Ascending aorta (tissue), 2 donors: ENCODE results near the gene ITGA4. TPM values are rescaled to one million over a fixed set of nuclear protein-coding genes. Genes with fewer than 3 reads are reported as not detected.

Experiments used
- DNase-seq, 2 donors: peaks; one replicate each; pipeline ENCODE4 v3.0.0-alpha.2; 2019; ENCODE audit warnings: low spot score in 2 of 2
- H3K27ac ChIP-seq, 2 donors: fragments of 200-600 bp; sonication (generic); one replicate each; pipeline ENCODE4 v1.5.1; 2016 to 2017; ENCODE audit warnings: mild to moderate bottlenecking in 1 of 2
- H3K27me3 ChIP-seq: fragments of 200-600 bp; sonication (generic); one replicate; pipeline ENCODE4 v1.5.1; 2017
- H3K36me3 ChIP-seq, 2 donors: fragments of 200-600 bp; sonication (generic); one replicate each; pipeline ENCODE4 v1.5.1; 2016
- H3K4me1 ChIP-seq, 2 donors: fragments of 200-600 bp; sonication (generic); one replicate each; pipeline ENCODE4 v1.5.1; 2016 to 2017; ENCODE audit warnings: mild to moderate bottlenecking in 1 of 2
- H3K4me3 ChIP-seq, 2 donors: fragments of 200-600 bp; sonication (generic); one replicate each; pipeline ENCODE4 v1.5.1; 2016 to 2017; ENCODE audit warnings: mild to moderate bottlenecking in 1 of 2
- H3K9me3 ChIP-seq, 2 donors: fragments of 200-600 bp; sonication (generic); one replicate each; pipeline ENCODE4 v1.5.1; 2016
- CTCF ChIP-seq, 3 experiments: fragments of 200-600 bp in 2 of 3; fragments of 450-650 bp in 1 of 3; sonication (generic) in 2 of 3; IDR thresholded peaks; one replicate each; pipeline ENCODE4 v1.5.1; 2016 to 2019; ENCODE audit warnings: antibody characterized with exemption in 3 of 3, mild to moderate bottlenecking in 1 of 3, moderate library complexity in 1 of 3
- intact Hi-C: fragments of 100-400 bp; cut with DNase I; formaldehyde crosslinking; loops from one replicate; pipeline ENCODE4 v1.15.1; 2023
- total RNA-seq: library from RNA; depleted of rRNA; stranded (reverse); fragments of >200 nt; gene quantifications from one replicate; pipeline ENCODE4 v1.1.0, GENCODE V29; 2016

Gene ITGA4
- total RNA-seq, 1 donor from 2014 or later: 6.6 TPM

- Histone ChIP-seq H3K36me3 (no peaks in the 10 kb centered on the region), H3K27ac (no peak overlapping the region), H3K4me3 (no peak overlapping the region), H3K27me3 (no peaks in the 10 kb centered on the region), H3K9me3 (no peaks in the 10 kb centered on the region), H3K4me1 (no peaks in the 10 kb centered on the region)
- intact Hi-C loops: no loop called here
- no peak for TF ChIP-seq CTCF (IDR thresholded peaks at IDR 0.05)
- no peak for DNase-seq
Observed at GRCh38 chr2:181485638-181485946, 28.4 kb downstream of the ITGA4 start.

DNA sequence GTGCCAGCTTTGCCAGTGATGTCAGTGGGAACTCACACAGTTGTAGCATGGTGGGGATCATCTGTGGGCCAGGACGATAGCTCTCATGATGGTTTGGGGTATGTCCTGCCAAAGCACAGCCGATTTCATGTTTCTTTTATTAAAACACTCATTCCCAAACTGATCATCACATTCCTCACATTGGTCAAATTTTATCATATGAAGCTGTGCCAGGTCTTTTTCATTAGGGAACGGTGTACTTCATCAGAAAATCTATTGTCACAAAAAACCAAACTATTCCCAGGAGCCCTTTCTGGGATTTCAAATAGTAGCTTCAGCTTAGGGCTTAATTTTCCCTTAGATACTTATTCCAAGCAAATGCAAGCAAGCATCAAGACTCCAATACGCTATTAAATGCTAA is 42.0 kb downstream of the ITGA4 start:
- intact Hi-C loops: no loop called here
- no peaks in the 10 kb centered on the region for H3K36me3 ChIP-seq
- H3K27ac ChIP-seq: no peak overlapping the region
- H3K27me3 ChIP-seq: no peaks in the 10 kb centered on the region
- DNase-seq: no peak
- H3K4me1 ChIP-seq: no peaks in the 10 kb centered on the region
- H3K4me3 ChIP-seq: no peak overlapping the region
- no peaks in the 10 kb centered on the region for H3K9me3 ChIP-seq
- no peak for TF ChIP-seq CTCF (IDR thresholded peaks at IDR 0.05)

GRCh38 chr2:181500201-181500600 is 43.0 kb downstream of the ITGA4 start:
- H3K9me3 ChIP-seq: no peaks in the 10 kb centered on the region
- H3K4me1 ChIP-seq: no peaks in the 10 kb centered on the region
- no peak overlapping the region for H3K27ac ChIP-seq
- intact Hi-C loops: no loop called here
- no peak for DNase-seq
- no peaks in the 10 kb centered on the region for H3K36me3 ChIP-seq
- TF ChIP-seq CTCF (IDR thresholded peaks at IDR 0.05): no peak
- H3K27me3 ChIP-seq: no peaks in the 10 kb centered on the region
- no peak overlapping the region for H3K4me3 ChIP-seq

- DNase-seq: no peak
- Histone ChIP-seq H3K27ac (no peak overlapping the region), H3K4me3 (no peak overlapping the region), H3K27me3 (no peaks in the 10 kb centered on the region), H3K36me3 (no peaks in the 10 kb centered on the region), H3K9me3 (no peaks in the 10 kb centered on the region), H3K4me1 (no peaks in the 10 kb centered on the region)
- no peak for TF ChIP-seq CTCF (IDR thresholded peaks at IDR 0.05)
- intact Hi-C loops: no loop called here
Observed at GRCh38 chr2:181515719-181516118, 58.5 kb downstream of the ITGA4 start.

- no peaks in the 10 kb centered on the region for H3K36me3 ChIP-seq
- H3K4me1 ChIP-seq: no peaks in the 10 kb centered on the region
- H3K27me3 ChIP-seq: no peaks in the 10 kb centered on the region
- no peak overlapping the region for H3K27ac ChIP-seq
- no peak for TF ChIP-seq CTCF (IDR thresholded peaks at IDR 0.05)
- intact Hi-C loops: no loop called here
- H3K9me3 ChIP-seq: no peaks in the 10 kb centered on the region
- no peak overlapping the region for H3K4me3 ChIP-seq
- DNase-seq: no peak
Observed at GRCh38 chr2:181516992-181517391, 59.8 kb downstream of the ITGA4 start.

- intact Hi-C loops: no loop called here
- no peaks in the 10 kb centered on the region for H3K36me3 ChIP-seq
- DNase-seq: no peak
- no peaks in the 10 kb centered on the region for H3K9me3 ChIP-seq
- no peak overlapping the region for H3K27ac ChIP-seq
- no peak for TF ChIP-seq CTCF (IDR thresholded peaks at IDR 0.05)
- H3K4me1 ChIP-seq: no peaks in the 10 kb centered on the region
- H3K4me3 ChIP-seq: no peak overlapping the region
- H3K27me3 ChIP-seq: no peaks in the 10 kb centered on the region
Observed at GRCh38 chr2:181517685-181518301, 60.6 kb downstream of the ITGA4 start.
